Cerebellar nuclear complex (tissue), 1 donor: ENCODE data around the gene MAGI2.
"Not testable (repeated sequence)": the region's sequence is repeated elsewhere in the genome, so short reads cannot be mapped to it uniquely, and the experiment has no call there.

Experiments
- DNase-seq, 2 experiments: peaks; one replicate each; lab custom pipeline; 2025; lab: John Stamatoyannopoulos, UW

Gene MAGI2

DNA sequence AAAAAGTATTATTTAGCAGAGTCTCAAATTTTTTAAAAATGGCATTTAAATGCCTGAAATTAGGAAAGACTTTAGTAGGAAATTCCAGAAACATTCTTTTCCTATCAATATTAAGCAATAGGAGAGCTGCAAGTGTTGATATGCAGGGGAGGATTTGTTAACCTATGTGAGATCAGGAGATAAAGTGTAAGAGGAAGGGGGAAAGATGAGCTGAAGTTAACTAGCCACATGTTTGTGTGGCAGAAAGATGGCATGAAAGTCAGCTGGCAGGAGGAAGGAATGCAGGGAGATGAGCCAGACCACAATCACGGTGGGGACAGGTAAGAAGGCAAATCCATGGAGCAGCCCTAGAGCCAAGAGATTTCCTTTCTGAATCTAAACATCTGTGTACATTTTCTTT is 303.6 kb downstream of the MAGI2 start:
- DNase-seq: no peak

GRCh38 chr7:79142706-79143105 is 310.8 kb downstream of the MAGI2 start:
- no peak for DNase-seq

GRCh38 chr7:79141252-79141651 is 312.2 kb downstream of the MAGI2 start:
- no peak for DNase-seq

DNA sequence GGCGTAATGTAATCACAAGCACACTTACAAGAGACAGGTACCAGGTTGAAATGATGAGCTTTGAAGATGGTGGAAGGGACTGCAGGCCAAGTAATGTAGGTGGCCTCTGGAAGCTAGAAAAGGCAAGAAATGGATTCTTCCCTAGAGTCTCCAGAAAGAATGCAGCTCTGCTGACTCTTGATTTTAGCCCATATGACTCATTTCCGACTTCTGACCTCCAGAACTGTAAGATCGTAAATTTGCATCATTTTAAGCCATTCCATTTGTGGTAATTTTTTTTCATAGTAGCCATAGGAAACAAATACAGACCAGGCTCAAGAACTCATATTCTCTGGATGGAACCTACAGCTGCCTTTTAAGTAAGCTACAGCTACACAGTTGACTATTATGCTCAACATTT is 315.5 kb downstream of the MAGI2 start:
- DNase-seq: no peak

DNA sequence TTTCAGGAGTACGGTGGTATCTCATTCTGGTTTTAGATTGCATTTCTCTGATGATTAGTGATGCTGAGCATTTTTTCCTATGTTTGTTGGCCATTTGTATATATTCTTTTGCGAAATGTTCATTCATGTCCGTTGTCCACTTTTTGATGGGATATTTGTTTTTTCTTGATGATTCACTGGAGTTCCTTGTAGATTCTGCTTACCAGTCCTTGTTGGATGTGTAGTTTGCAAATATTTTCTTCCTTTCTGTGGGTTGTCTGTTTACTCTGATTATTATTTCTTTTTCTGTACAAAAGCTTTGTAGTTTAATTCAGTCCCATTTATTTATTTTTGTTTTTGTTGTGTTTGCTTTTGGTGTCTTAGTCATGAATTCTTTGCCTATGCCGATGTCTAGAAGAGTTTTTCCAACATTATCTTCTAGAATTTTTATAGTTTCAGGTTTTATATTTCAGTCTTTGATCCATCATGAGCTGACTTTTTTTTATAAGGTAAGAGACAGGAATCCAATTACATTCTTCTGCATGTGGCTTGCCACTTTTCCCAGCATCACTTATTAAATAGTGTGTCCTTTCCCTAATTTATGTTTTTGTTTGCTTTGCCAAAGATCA is 320.5 kb downstream of the MAGI2 start:
- DNase-seq: no peak

GRCh38 chr7:79130715-79131114 is 322.8 kb downstream of the MAGI2 start:
- DNase-seq: no peak

DNA sequence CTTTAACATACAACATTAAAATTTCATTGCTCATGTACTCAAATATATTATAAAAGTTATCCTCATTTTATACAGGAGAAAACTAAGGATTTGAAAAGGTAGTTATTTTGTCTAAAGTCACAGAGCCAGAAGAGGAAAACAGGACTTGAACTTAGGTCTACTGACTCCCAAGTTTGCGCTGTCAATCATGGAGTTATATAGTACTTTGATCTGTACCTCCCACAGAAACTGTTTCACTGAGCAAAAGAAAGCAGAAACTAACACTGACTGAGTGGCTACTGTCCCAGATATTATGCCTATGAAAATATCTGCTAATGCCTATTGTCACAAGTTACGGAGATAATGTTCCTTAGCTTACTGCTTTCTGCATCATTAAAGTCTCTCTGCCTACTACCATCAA is 329.1 kb downstream of the MAGI2 start:
- no peak for DNase-seq

GRCh38 chr7:79118143-79118542 is 335.3 kb downstream of the MAGI2 start:
- no peak for DNase-seq

DNA sequence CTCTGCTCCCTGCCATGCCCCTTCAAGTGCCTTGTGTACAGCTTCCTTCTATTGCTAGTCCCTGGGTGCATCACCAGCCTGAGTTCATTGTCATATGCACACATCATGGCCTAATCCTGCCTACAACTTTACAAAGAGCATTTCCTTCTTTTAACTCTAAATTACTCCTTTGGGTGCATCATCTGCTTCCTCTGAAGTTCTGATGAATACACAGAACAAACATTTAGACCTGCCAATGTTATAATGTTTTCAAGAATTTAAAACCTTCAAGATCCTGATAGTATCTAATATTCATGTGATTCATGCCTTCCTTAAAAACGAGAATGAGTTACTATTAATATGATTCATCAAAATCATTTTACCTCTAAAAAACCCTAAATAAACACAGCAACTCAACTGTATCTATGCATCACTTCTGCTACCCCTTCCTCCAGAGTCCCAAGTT is 357.1 kb downstream of the MAGI2 start:
- no peak for DNase-seq

- DNase-seq: no peak
These were observed 360.0 kb downstream of the MAGI2 start for GRCh38 chr7:79093421-79093820.

- no peak for DNase-seq
These were observed 361.8 kb downstream of the MAGI2 start for GRCh38 chr7:79091661-79092060.

DNA sequence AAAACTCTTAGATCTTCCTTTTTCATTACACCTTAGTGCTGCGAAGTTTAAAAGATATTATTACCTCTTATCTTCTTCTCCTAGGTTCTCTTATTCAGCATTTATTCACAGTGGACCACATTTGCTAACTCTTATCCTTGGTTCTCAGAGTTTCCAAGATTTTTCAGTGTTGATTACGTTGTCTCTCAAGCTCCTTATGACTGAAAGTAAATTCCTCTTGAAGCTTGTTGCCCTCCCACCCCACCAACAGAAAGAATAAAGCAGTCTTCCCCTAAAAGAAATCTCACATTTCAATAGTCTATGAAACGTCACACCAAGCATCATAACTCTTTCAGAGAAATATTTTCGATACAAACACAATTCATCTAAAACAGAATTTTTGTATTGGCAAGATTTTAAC is 362.5 kb downstream of the MAGI2 start:
- no peak for DNase-seq

- no peak for DNase-seq
These were observed 362.9 kb downstream of the MAGI2 start for GRCh38 chr7:79090543-79090942.

GRCh38 chr7:79084423-79084822 is 369.0 kb downstream of the MAGI2 start:
- no peak for DNase-seq

GRCh38 chr7:79079919-79080554 is 373.4 kb downstream of the MAGI2 start:
- DNase-seq: no peak

- no peak for DNase-seq
These were observed 375.2 kb downstream of the MAGI2 start for GRCh38 chr7:79078273-79078672.

DNA sequence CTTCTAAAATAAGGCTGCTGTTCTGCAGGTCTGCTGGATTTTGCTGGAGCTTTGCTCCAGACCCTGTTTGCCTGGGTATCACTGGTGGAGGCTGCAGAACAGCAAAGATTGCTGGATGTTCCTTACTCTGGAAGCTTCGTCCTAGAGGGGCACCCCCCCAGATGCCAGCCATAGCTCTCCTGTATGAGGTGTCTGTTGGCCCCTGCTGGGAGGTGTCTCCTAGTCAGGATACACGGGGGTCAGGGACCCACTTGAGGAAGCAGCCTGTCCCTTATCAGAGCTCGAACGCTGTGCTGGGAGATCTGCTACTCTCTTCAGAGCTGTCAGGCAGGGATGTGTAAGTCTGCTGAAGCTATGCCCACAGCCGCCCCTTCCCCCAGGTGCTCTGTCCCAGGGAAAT is 382.3 kb downstream of the MAGI2 start:
- DNase-seq: not testable (repeated sequence)

DNA sequence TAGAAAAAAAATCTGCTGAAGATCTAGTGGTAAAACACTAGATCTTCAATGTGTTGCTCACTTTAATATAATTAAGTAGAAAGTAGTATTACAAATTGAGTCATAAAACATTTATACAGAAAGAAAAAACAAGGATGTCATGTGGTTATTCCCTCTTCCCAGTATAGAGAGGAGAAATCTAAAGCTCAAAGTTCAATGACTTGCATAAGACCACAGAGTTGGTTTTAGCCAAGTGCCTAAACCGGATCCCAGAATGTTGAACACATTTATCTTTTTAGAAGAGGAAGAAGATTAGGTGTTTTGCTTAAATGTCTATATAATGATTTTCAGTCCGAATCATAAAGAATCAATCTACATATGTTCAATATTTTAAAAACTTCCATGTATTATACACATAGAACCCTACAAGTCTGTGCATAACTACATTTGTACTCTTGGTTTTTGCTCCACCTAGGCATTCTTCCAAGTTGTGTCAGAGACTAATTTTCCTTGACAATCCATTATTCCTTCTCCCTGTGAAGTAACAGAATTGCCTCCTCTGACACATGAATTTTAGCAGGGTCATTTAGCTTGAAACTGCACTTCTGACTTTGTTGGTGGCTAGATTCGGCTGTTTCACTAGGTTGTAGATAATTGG is 389.2 kb downstream of the MAGI2 start:
- DNase-seq: no peak

- DNase-seq: no peak
These were observed 390.3 kb downstream of the MAGI2 start for GRCh38 chr7:79063019-79063698.

DNA sequence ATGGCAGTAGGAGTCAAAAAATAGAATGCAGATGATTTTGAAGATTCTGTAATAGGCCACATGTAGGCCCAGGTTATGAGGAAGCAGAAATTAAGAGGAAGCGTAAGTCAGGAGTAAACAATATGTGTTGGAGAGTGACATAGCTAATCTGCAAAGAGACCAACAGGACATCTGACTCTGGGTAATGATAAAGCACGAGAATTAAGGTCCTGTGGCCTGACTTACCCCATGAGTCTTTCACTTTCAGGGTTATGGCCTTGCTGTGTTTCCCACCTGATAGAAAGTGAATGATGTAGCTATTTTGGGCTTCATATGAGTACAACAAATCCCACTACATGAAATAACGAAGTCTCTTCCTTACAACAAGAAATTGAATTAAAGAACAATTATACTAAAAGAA is 393.0 kb downstream of the MAGI2 start:
- no peak for DNase-seq

DNA sequence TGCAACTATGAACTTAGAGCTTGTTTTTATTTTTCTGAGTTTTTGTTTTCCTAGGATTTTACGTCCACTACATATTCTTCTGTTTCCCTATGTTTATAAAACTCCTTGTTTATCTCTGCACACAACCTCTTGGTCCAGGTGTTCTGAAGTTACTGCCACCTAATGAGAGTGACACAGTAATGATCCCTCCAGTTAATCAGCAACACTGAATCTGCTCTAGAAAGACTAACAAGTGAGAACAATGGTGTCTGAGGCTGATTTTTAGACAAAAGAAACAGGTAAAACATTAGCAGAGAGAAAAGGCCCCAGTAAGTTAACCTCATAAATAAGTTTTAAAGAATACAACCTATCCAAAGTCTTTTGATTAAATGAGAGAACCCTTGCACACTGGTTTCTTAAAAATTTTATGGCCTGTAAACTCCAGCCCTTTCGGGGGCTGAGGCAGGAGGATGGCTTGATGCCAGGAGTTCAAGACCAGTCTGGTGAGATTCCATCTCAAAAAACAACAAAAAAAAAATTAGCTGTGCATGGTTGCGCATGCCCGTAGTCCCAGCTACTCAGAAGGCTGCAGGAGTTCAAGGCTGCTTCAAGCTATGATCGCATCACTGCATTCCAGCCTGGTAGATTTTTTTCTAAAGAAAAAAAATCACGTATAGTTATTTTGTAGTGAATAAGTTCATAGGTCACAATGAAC is 397.6 kb downstream of the MAGI2 start:
- DNase-seq: no peak

GRCh38 chr7:79051915-79052314 is 401.6 kb downstream of the MAGI2 start:
- no peak for DNase-seq
